Activated CD4-positive, alpha-beta T cell treated with anti-CD3 and anti-CD28 coated beads, Interleukin-2, amount 50 U/mL, for 24 hours (primary cell): Measurements from ENCODE around the gene SGF29.
"Not testable (repeated sequence)": the region's sequence is repeated elsewhere in the genome, so short reads cannot be mapped to it uniquely, and the experiment has no call there.

Experiments used
- DNase-seq, 2 donors: peaks; one replicate each; pipeline ENCODE4 v3.0.0-alpha.2; 2020; ENCODE audit warnings: low read depth in 1 of 2, low spot score in 1 of 2

The SGF29 gene

GRCh38 chr16:28532940-28533647, 20.6 kb upstream of the SGF29 start:
- DNase-seq: no peak

- no peak for DNase-seq
Measured at GRCh38 chr16:28534542-28535373, 19.0 kb upstream of the SGF29 start.

GRCh38 chr16:28537076-28537475, 16.6 kb upstream of the SGF29 start:
- no peak for DNase-seq

- no peak for DNase-seq
Measured at GRCh38 chr16:28537964-28538732, 15.6 kb upstream of the SGF29 start.

GRCh38 chr16:28538733-28539596, 14.8 kb upstream of the SGF29 start, which contains the start of gene NUPR1:
TSS of gene NUPR1 (minus strand) at chr16:28538974. CDS start at chr16:28538907, 67 bp downstream.
- DNase-seq: no peak

- no peak for DNase-seq
Measured at GRCh38 chr16:28540346-28540745, 13.4 kb upstream of the SGF29 start.

- no peak for DNase-seq
Measured at GRCh38 chr16:28542646-28543045, 11.1 kb upstream of the SGF29 start.

GRCh38 chr16:28543072-28543471, 10.6 kb upstream of the SGF29 start:
- no peak for DNase-seq

- no peak for DNase-seq
Measured at GRCh38 chr16:28544998-28545397, 8.7 kb upstream of the SGF29 start.

GRCh38 chr16:28545964-28546363, 7.8 kb upstream of the SGF29 start:
- not testable (repeated sequence) for DNase-seq

- DNase-seq: no peak
Measured at GRCh38 chr16:28546626-28547025, 7.1 kb upstream of the SGF29 start.

- DNase-seq: no peak
Measured at GRCh38 chr16:28548306-28548802, 5.4 kb upstream of the SGF29 start.

- no peak for DNase-seq
Measured at GRCh38 chr16:28549301-28549899, 4.3 kb upstream of the SGF29 start.

GRCh38 chr16:28554634-28555423, 1.1 kb downstream of the SGF29 start:
- no peak for DNase-seq

GRCh38 chr16:28555561-28555960, 1.8 kb downstream of the SGF29 start:
- no peak for DNase-seq

- no peak for DNase-seq
Measured at GRCh38 chr16:28556914-28557320, 3.2 kb downstream of the SGF29 start.

- DNase-seq: no peak
Measured at GRCh38 chr16:28558456-28558855, 4.7 kb downstream of the SGF29 start.

- no peak for DNase-seq
Measured at GRCh38 chr16:28561557-28562187, 8.0 kb downstream of the SGF29 start.

- DNase-seq: no peak
Measured at GRCh38 chr16:28562199-28562598, 8.5 kb downstream of the SGF29 start.
